ENCODE measurements around the gene MTRR. TPM values are rescaled to one million over a fixed set of nuclear protein-coding genes. Genes with fewer than 3 reads are reported as not detected.

The MTRR gene
- total RNA-seq, 4 donors from 2014 or later, result 34.3 to 48.0 (median 41.8) TPM

DNA sequence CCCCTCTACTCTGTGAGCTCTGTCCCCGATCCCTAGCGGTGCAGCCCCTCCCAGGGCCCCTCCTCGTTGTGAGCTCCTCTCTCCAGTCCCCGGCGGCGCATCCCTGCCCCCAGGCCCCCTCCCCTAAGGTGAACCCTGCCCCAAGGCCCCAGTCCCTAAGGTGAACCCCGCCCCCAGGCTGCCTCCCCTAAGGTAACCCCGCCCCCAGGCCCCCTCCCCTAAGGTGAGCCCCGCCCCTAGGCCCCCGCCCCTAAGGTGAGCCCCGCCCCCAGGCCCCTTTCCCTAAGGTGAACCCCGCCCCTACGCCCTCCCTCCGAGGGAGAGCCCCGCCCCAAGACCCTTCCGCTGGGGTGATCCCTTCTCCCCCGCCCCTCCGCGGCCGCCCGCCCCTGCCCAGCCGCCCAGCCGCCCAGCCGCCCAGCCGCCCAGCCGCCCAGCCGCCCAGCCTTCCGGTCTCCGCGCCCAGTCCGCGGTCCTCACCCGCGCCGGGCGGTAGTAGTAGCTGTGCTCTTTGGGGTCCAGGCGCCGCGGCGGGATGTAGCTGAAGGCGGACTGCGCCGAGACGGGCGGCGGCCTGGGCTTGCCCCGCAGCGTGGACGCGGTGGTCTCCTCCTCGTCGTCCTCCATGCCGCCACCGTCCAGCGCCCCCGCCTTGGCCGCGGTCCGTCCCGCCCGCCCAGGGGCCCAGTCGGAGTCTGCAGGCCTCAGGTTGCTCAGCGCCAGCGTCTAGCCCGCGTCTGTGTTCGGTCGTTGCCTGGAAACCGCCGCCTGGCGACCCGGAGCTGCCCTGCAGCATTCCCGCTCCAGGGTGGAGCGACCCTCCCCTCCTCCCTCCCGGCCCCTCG is 18.3 kb upstream of the MTRR start, which contains the start of gene CFAP90:
Gene CFAP90 (minus strand): TSS at position 739 of the 845 bp plus-strand sequence. CDS start 112 bp downstream, at position 627.
- 3 to 9% methylated on average over 12 to 37 of the region's 76 CpGs for WGBS, 2 donors
- H3K9me3 ChIP-seq, result no peaks in the 10 kb centered on the region
- H3K36me3 ChIP-seq, result no peaks in the 10 kb centered on the region
- peaks cover 0 to 29% (median 5%) of the 10 kb centered on the region in 4 donors for H3K4me1 ChIP-seq
- H3K27me3 ChIP-seq, result peaks cover 0 to 12% of the 10 kb centered on the region in 2 donors
- no peak for DNase-seq (ENCODE audit: low spot score in 2 of 2)
- peak within 1 kb of the TSS in 1 of 4 donors; percentile 28 for H3K27ac ChIP-seq
- H3K4me3 ChIP-seq, result peak within 1 kb of the TSS; percentile 35 to 61 (median 47)
- TF ChIP-seq EP300 (IDR thresholded peaks at IDR 0.05) (no peak), POLR2A (IDR thresholded peaks at IDR 0.05) (no peak)
- TF ChIP-seq, protein P1, sequence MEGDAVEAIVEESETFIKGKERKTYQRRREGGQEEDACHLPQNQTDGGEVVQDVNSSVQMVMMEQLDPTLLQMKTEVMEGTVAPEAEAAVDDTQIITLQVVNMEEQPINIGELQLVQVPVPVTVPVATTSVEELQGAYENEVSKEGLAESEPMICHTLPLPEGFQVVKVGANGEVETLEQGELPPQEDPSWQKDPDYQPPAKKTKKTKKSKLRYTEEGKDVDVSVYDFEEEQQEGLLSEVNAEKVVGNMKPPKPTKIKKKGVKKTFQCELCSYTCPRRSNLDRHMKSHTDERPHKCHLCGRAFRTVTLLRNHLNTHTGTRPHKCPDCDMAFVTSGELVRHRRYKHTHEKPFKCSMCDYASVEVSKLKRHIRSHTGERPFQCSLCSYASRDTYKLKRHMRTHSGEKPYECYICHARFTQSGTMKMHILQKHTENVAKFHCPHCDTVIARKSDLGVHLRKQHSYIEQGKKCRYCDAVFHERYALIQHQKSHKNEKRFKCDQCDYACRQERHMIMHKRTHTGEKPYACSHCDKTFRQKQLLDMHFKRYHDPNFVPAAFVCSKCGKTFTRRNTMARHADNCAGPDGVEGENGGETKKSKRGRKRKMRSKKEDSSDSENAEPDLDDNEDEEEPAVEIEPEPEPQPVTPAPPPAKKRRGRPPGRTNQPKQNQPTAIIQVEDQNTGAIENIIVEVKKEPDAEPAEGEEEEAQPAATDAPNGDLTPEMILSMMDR (IDR thresholded peaks at IDR 0.05), result peak in 2 of 5 experiments; percentile 16 to 36

DNA sequence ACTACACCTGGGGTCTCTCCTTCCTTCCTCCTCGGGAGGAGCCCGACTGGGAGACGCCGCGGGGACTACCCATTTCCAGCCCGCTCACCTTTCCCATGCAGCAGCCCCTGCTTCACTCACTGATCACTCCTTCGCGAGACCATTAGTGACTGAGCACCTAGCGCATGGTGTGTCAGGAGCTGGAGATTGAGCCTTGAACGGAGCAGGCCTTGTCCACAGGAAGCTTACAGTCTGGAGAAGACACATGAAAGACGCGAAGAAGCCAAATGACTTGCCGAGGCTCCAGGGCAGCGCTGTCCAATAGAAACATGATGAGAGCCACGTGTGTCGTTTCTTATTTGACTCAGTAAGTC is 17.7 kb upstream of the MTRR start:
- no peak overlapping the region for H3K27ac ChIP-seq
- no peaks in the 10 kb centered on the region for H3K9me3 ChIP-seq
- TF ChIP-seq POLR2A (IDR thresholded peaks at IDR 0.05) (no peak), EP300 (IDR thresholded peaks at IDR 0.05) (no peak)
- TF ChIP-seq, protein P1 (IDR thresholded peaks at IDR 0.05), result no peak
- peaks cover 0 to 12% of the 10 kb centered on the region in 2 donors for H3K27me3 ChIP-seq
- WGBS, 2 donors, result 57 to 63% methylated on average over 16 of the region's 16 CpGs
- H3K4me1 ChIP-seq, result peaks cover 0 to 29% (median 5%) of the 10 kb centered on the region in 4 donors
- no peak for DNase-seq (ENCODE audit: low spot score in 2 of 2)
- H3K4me3 ChIP-seq, result peak overlapping the region in 3 of 4 donors; percentile 35 to 61 (median 53)
- no peaks in the 10 kb centered on the region for H3K36me3 ChIP-seq

DNA sequence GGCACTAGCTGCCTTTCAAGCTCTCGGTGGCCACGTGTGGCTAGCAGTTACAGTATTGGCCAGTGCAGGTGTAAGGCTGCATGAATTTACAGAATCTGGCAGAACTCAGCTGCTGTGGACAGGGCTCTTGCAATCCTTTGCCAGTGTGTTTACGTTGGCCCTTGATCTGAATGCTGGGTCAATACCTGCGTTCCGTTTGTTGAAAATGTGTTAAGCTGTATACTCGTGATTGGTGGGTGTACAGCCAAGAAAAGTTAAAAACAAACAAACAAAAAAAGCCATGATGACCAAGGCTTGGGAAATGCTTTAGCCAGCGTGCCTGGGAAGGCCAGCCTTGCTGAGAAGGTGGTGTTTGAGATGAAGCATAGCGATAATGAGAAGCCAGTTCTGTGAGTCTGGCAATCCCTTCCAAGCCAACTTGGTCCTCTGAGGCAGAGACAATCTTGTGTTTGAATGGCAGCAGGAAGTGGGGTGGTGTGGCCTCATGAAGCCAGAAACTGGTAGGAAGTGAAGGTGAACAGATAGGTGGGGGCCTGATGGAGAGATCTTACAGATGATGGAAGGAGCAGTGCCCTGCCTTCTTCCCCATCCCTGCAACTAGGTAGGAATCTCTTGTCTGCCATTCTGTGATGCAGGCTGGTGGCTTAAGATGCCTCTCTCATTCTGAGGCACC is 17.2 kb upstream of the MTRR start:
- WGBS, 2 donors, result 85 to 92% methylated on average over 8 of the region's 8 CpGs
- no peak for TF ChIP-seq POLR2A (IDR thresholded peaks at IDR 0.05)
- TF ChIP-seq EP300 (IDR thresholded peaks at IDR 0.05), result no peak
- TF ChIP-seq, protein P1 (IDR thresholded peaks at IDR 0.05), result no peak
- no peaks in the 10 kb centered on the region for H3K9me3 ChIP-seq

DNA sequence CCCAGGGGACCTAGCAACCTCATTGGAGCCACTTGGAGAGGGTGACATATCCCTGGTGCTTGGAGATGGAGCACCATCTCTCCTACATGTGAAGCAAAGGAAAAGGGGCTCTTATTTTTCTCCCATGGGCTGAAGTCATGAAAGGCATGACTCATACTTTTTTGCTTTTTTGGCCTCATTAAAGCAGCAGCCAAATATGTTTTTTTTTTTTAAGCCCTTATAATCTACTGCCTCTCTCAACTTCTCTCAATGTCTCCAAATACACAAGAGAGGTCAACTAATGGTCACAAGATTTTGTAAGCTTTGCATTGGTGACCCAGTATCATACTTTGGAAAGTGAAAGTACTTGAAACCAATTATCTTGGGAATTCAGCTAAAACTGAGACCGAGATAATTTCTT is 16.4 kb upstream of the MTRR start:
- H3K4me3 ChIP-seq, result no peak overlapping the region
- peak overlapping the region in 1 of 4 donors; percentile 28 for H3K27ac ChIP-seq
- 49 to 65% methylated on average over 1 of the region's 1 CpG for WGBS, 2 donors
- H3K9me3 ChIP-seq, result no peaks in the 10 kb centered on the region
- H3K4me1 ChIP-seq, result peaks cover 0 to 29% (median 5%) of the 10 kb centered on the region in 4 donors
- H3K27me3 ChIP-seq, result peaks cover 0 to 9% of the 10 kb centered on the region in 2 donors
- DNase-seq (ENCODE audit: low spot score in 2 of 2), result no peak
- peaks cover 0 to under 1% (median 0%) of the 10 kb centered on the region in 3 donors for H3K36me3 ChIP-seq
- no peak for TF ChIP-seq POLR2A (IDR thresholded peaks at IDR 0.05)

More for the DNA sequence above, 17.2 kb upstream of the MTRR start:
- Histone ChIP-seq H3K27ac (peak overlapping the region in 1 of 4 donors; percentile 28), H3K27me3 (peaks cover 0 to 12% of the 10 kb centered on the region in 2 donors), H3K4me3 (no peak overlapping the region), H3K36me3 (no peaks in the 10 kb centered on the region), H3K4me1 (peaks cover 0 to 29% (median 5%) of the 10 kb centered on the region in 4 donors)
- DNase-seq (ENCODE audit: low spot score in 2 of 2), result no peak

DNA sequence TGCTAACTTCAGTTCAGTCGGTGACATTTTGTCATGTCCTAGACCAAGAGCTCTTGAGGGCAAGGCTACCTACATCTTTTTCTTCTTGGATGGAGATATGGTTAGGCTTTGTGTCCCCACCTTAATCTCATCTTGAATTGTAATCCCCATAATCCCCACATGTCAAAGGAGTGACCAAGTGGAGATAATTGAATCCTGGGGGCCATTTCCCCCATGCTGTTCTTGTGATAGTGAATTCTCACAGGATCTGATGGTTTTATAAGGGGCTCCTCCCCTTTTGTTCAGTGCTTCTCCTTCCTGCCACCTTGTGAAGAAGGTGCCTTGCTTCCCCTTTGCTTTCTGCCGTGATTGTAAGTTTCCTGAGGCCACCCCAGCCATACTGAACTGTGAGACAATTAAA is 16.0 kb upstream of the MTRR start:
- Histone ChIP-seq H3K9me3 (no peaks in the 10 kb centered on the region), H3K27me3 (peaks cover 0 to 6% of the 10 kb centered on the region in 2 donors), H3K4me3 (no peak overlapping the region), H3K4me1 (peaks cover 0 to 29% (median 5%) of the 10 kb centered on the region in 4 donors), H3K27ac (peak overlapping the region in 1 of 4 donors; percentile 28), H3K36me3 (peaks cover 0 to 5% (median 0%) of the 10 kb centered on the region in 3 donors)
- no peak for DNase-seq (ENCODE audit: low spot score in 2 of 2)
- WGBS, 2 donors, result 79 to 86% methylated on average over 2 of the region's 2 CpGs
- TF ChIP-seq EP300 (IDR thresholded peaks at IDR 0.05) (no peak), POLR2A (IDR thresholded peaks at IDR 0.05) (no peak)
- TF ChIP-seq, protein P1 (IDR thresholded peaks at IDR 0.05), result no peak

Measured in tibial nerve (tissue), 4 donors.